Fibroblast of gingiva (primary cell): ENCODE data around the gene ANKRD55.

Experiments used
- DNase-seq: peaks from one replicate; pipeline ENCODE4 v3.0.0-alpha.2; 2011; ENCODE audit warnings: low read depth

The ANKRD55 gene

DNA sequence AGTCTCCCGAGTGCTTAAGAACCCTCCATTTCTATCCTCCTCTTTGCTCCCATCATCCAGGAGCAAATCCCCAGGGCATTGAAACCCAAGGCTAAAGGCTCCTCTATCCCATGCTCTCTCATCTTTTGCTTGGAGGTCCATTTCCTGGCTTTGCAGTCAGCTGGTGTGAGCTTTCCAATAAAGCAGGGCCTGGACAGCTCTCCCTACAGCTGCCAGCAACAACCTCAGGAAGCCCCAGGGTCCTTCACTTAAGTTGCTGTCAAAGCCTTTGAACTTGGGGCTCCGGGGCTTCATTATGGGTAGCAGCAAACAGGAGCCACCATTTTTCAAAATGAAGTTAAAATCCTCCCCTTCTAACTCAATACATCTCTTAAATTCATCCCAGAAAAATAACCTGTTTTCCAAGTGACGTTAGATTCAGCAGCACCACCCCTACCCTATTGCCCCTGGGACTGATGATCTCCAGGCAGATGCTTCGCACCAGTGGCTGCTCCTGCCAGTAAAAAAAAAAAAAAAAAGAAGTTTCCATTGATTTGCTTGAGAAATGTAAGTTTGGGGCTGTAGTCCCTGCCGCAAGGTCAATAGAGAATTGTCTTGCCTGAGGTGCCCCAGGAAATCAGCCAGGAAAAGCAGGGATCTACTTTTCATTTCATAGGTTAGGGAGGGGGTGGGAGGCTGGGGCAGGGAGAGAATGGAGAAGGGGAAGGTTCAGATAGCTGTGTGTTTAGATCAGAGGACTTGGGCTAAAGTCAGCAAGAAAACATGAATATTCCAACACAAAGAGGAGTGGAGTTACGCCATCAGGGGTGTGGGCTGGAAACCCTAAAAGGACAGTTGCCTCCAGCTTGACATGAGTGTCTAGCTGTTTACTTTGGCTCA is 154.6 kb downstream of the ANKRD55 start:
- peak; percentile 84 for DNase-seq

DNA sequence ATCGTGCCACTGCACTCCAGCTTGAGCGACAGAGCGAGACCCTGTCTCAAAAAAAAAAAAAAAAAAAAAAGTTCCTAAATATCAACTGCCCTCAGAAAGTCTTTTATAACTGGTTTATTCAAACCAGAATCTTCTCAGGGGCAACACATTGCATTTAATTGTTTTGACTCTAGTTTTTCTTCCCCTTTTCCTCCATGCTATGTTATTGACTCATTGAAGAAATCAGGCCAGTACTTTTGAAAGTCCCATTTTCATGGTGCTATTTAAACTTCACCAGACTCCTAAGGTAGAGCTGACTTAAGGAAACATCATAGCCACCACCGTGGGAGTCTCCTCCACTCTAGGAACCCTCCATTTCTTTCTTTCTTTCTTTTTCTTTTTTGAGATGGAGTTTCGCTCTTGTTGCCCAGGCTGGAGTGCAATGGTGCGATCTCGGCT is 155.3 kb downstream of the ANKRD55 start:
- DNase-seq = no peak

DNA sequence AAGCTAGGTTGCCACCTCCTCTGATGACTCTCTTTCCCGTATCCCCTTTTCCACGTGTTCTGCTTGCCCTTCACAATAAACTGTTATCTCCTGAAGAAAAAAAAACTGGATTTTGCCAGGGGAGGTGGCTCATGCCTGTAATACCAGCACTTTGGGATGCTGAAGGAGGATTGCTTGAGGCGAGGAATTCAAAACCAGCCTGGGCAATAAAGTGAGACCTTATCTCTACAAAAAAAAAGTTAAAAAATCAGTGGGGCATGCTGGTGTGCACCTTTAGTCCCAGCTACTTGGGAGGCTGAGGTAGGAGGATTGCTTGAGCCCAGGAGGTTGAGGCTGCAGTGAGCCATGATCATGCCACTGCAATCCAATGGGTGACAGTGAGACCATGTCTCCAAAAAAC is 156.6 kb downstream of the ANKRD55 start:
- no peak for DNase-seq

DNA sequence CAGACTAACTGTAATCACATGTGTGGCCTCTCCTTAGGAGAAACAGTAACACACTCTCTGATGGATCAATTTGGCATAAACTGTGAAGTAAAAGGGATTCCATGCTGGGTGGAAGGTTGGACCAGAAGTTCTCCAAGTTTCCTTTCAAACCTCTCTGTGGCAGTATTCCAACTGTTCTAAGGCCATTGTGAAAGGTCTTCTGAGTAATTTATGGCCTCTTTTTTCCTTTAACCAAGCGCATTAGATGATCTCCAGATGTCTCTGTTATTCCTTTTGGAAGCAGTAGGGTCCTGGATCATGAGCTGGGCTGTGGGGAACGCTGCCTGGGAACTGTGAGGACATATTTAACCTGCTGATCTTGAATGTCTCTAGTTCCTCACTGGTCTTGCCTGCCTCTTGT is 157.8 kb downstream of the ANKRD55 start:
- DNase-seq = peak; percentile 96

DNA sequence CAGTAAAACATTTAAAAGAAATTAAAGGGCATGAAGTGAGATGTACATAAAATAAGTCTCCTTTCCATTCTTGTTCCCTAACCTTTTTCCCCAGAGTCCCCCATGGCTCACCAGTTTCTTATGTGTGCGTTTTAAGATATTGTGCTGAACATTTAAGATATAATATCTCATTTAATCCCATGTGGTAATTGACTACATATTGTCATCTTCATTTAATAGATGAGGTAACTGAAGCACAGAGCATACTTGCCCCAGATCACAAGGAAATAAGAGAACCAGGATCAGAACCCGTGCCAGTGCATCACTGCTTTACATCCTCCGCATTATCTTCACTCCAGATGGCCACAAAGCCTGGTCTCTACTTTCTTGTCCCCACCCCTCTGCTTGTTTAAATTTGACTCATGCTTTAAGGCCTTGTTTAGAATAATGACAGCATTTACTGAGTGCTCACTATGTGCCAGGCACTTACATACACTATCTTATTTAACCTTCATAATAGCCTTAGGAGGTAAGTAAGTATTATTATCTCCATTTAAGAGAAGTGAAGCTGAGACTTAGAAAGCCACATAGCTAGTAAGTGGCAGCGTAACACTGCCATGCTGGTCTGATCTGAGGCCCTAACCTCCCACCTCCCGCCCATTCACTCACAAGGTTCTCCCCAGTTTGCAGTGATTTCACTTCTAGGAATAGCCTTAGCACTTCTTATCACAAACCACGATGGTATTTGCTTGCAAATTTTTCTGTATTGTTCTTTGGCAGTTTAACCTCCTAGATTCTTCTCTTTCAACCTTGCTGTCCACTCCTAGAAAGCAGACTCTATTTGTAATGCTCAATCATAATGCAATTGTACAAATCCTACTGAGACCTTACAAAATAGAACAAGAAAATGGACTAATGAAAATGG is 160.0 kb downstream of the ANKRD55 start:
- no peak for DNase-seq

DNA sequence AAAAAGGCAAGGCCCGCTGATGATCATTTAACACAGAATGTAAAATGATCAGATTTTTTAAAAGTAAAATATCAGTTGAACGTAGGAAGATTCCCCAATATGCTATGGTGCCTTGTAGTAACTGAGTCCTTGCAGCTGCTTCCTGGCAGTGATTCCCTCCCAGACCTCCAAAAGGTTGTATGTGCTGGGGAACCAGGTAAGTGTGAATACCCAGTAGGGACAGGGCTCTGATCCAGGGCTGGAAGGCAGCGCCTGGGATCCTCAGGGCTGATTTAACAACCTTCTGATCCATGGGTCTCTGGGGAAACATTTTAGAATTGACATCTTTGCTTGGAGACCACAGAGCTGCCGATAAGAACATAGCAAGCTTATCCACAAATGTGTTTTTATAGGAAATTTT is 161.7 kb downstream of the ANKRD55 start:
- no peak for DNase-seq

DNA sequence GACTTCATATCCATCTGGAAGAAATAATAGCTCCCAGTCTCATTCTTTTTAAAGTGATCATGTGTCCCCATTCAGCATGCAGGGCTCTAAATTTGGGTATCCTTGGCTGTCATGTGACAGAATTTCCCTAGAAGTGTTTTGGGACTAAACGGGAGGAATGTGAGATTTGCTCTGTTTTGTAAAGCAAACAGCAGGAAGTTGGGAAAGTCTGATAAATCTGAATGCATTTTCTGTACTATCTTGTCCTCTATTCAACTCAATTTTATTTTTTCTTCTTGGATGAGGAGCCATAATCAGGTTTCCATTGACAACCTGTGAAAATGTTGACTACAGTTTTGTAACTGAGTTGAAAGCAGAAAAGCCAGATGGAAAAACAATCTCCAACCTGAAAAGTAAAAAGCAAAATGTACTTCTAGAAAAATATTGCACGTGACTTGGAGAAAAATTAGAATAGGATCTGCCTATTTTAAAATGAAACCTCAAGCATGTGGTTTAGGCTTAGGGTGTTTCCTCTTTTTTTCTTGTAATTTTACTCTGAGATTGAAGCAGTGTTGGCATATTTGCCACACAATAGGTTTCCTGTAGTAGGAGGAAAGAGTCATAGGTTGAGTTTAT is 162.2 kb downstream of the ANKRD55 start:
- DNase-seq = peak; percentile 64

DNA sequence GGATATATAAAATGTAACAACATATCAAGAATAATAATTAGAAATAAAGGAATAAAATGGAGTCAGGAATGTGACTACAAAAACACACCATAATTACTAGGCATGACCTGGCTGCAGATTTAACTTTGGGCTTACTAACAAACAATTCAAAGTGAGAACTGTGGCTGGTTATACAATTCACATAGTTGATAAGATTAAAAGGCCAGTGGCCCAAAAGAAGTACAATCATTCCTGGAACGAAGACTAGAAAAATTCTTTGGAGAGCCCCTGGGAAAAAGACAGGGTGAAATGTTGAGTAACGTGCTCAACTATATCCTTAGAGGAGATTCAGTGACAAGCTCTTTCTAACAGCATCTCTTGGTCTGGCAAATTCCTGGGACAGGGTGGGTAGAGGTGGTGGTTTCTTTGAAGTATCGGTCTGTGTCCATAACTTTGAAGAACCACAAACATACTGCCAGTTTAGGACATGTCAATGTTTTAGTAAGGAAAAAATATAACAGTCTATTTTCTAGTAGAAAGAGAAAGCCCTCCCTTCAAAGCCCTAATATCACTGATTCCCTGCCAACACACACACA is 163.4 kb downstream of the ANKRD55 start:
- no peak for DNase-seq

DNA sequence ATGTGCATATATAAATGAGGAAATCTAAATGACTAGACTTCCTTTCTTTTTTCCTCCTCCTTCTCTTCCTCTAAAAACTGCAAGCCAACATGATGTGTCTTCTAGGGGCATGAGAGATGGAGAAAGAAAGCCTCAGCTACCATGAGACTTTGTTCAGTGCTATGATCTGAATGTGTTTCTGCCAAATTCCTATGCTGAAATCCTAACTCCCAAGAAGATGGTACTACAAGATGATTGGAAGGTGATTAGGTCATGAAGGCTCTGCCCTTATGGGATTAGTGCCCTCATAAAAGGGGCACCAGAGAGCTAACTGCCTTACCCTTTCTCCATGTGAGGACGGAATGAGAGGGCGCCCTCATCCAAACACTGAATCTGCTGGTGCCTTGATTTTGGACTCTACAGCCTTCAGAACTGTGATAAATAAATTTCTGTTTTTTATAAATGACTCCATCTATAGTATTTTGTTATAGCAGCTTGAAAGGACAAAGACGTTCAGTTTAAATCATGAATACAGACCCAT is 166.1 kb downstream of the ANKRD55 start:
- no peak for DNase-seq

DNA sequence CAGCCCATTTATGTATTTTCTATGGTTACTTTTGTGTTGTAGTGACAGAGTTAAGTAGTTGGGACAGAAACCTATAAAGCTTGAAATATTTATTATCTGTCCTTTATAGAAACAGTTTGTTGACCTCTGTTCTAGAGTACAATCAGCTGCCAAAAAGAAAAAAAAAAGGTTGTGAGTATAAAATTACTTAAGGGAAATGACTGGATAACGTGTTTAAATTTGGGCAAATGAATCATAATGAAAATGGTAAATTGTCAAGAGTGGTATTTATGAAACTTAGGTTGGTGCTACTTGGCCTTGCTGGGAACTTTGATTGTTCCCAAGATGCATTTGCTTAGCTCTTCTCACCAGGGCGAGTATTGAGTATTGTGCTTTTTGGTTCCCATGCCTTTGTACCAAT is 168.1 kb downstream of the ANKRD55 start:
- peak; percentile 73 for DNase-seq

DNA sequence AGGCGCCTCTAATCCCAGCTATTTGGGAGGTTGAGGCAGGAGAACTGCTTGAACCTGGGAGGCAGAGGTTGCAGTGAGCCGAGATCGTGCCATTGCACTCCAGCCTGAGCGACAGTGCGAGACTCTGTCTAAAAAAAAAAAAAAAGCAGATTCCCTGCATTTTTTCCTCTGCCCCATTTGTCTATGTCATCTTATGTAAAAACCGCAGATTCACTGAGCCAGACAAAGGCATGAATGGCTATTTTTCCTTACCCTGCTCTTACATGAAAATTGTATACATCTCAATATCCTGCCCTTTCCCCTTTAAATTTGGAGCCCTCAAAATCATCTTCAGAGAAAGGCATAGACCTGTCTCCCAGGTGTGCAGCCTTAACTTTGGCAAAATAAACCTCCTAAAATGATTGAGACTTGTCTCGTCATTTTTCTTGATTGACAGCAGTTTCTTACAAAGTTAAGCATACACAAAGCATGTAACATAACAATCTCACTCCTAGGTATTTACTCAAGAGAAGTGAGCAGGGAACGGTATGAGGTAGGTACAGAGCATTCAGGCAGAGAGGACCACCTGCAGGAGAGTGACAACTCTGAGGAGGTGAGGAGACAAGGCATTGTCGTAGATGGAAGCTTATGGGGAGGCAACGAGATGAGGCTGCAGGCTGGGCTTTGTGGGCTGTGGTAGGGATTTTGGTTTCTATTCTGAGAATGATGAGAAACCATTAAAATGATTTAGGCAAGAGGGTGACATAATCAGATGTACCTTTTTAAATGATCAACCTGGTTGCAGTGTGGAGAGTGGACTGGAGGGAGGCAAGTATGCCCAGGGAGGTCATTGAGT is 172.6 kb downstream of the ANKRD55 start:
- no peak for DNase-seq

DNA sequence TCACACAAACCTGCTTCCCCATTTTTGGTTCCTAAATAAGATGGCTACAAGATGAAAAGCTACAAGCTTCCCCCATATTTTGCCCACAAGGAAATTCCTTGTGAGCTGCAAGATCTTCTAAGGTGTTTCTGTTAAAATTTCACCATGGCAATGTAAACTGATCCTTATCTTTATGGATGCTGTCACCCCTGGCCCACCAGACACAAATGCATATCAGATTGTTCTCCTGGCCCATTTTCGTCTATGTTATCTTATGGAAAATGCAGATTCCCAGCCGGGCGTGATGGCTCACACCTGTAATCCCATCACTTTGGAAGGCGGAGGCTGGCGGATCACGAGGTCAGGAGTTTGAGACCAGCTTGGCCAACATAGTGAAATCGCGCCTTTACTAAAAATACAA is 173.3 kb downstream of the ANKRD55 start:
- no peak for DNase-seq

DNA sequence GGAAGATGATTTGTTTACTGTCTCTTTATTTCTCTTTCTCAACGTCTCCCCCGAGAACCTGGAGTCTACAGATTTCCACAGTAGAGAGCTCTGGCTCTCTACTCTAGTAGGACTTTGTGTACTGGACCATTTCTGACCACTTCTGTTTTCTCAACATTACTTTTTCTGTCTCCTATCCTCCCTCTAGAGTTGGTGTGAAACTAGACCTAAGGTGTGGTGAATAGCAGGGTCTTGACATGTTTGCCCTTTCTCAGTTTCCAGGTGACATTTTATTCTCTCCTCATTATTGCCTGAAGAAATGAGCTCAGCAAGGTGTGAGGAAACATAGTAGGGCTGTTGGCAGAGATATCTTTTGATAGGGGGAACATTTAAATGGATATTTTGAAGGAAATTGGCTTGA is 176.3 kb downstream of the ANKRD55 start:
- no peak for DNase-seq

DNA sequence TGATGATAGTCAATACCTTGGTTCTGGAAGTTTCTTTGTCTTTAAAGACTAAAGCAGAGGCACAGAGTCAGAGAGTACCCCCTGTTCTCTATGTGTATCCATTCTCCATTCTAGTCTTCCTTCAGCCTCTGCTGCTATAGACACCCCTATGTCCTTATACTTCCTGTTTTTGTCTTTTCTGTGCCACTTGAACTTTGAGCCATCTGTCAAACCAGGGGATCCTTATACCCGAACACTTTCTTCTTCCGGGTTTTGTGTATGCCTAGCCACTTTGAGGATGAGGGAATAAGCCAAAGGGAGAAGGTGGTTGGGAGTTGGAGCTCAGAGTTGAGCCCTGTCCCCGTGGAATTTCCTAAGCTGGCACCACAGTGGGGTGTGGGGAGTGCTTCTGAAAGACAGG is 177.3 kb downstream of the ANKRD55 start:
- no peak for DNase-seq

DNA sequence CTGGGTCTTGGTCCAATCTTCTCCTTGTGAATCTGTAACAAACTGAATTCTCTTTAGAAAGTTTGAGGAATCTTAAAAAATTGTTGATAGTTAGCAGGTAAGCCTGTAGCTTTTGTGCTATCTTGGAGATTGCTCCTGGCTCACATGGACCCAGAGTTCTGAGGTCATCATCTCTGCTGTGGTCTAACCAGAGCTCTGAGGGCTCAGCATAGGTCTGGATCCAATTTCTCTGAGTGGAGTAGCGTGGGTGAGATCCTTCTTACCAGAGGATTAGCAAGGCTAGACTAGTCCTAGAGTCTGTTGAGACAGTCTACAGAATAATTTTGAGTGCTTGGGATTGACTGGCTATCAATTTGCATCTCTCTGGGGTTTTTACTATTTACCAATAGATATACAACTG is 177.8 kb downstream of the ANKRD55 start:
- DNase-seq = peak; percentile 35

DNA sequence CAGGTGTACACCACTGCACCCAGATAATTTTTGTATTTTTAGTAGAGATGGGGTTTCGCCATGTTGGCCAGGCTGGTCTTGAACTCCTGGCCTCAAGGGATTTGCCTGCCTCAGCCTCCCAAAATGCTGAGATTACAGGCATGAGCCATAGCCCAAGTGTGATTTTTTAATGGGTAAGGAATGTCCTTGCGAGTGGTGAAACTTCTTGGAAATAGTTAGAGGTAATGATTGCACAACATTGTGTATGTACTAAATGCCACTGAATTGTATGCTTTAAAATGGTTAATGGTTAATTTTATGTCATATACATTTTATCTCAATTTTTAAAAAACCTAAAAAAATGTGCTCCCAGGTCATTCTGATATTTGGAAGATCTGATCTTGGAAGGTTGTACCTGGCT is 178.5 kb downstream of the ANKRD55 start:
- peak; percentile 81 for DNase-seq

DNA sequence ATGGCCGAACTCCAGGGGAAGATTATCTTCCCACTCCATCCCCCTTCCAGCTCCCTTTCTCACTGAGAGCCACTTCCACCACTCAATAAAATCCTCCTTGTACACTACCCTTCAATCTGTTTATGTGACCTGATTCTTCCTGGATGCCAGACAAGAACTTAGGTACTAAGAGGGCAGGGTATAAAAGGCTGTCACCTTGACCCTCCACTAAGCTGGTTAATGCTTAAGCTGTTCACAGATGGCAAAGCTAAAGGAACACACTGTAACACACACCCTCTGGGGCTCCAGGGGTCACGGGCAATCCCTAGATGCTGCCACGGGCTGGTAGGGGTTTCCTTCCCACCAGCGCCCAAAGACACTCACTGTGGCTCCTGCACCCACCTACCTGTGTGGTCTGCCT is 179.8 kb downstream of the ANKRD55 start:
- no peak for DNase-seq

DNA sequence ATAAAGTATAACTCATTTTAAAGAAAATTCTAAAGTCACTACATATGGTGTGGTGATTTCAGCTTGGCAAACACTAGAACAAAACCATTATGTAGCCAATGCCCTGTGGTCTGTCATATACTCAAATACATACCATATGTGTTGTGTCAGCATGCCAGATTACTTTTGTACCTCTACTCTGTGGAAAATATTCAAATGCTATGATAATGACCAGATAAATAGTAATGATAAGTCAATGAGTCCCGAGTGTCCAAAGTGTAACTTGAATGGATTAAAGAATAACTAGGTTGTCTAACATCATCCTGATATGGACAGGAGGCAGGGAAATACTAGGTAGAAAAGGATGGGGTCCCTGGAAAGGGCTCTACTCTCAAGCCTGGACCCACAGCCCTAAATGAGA is 180.4 kb downstream of the ANKRD55 start:
- no peak for DNase-seq

DNA sequence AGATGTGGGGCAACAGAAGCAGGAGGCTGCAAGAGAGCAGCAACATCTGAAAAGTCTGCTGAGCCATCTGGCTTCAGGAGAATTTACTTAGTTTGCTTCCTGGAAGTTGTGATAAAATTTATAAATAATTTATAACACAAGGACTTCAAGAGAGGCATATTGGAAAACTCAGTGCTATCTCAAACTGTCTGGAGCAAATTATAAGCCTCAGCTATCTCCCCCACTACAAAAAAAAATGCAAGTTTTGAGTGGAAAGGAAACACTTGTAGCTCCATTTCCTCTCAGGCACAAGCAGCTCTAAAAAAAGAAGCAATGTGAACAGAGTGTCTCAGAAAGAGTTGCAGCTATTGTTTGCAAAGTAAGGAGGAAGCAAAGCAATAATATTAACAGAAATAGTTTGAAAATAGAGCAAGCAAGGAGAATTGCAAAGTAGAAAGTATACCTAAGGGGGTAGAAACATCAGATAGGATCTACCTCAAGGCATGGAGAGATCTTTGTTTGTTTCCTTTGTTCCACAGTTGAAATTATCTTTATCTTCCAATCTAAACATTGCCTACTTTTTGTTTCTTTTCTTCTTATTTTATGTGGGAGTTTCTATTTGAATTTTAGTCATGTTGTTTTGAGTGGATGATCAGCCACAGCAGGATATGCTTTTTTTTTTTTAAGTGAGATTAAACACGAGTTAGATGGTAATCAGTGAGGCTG is 182.4 kb downstream of the ANKRD55 start:
- DNase-seq = no peak
